ENCODE results near the gene LHX1.

The LHX1 gene

DNA sequence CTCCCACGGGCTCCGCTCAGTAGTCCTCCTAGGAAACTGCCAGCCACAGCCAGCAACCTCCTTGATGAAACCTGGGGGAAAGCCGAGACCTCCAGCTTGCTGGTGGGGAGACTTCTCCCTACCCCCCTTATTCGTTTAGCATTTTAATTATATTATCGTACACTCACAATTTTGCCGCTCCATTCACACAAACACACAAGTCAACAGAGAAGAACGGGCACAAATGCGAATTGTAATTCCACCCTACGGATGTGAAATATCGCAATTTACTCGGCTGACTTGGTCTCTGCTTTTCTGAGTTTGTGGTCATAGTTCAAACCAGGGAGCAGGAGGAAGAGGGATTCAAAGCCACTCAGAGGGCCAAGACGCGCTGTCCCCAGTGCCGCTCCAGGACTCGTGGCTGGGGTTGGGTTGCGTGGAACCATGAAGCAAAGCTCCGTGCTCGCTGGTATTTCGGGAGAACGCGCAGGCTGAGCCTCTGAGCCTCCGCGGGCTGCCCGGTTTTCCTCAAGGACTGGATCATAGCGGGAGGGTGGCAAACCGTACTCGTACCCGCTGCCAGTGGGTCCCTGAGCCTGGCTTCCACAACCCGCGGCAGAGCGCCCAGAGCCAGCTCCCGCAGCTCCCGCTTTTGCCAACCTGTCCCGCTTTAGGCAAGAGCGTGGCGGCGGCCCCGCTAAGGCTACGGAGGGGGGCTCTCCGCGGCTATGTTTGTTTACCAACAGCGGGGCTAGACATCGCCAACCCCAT is 2.0 kb downstream of the LHX1 start:
- DNase-seq (ENCODE audit: low read depth), result no peak

GRCh38 chr17:36939802-36940312 is 2.6 kb downstream of the LHX1 start:
- no peak for DNase-seq (ENCODE audit: low read depth)

- no peak for DNase-seq (ENCODE audit: low read depth)
Measured at GRCh38 chr17:36940313-36941264, 3.3 kb downstream of the LHX1 start.

GRCh38 chr17:36941265-36942010 is 4.2 kb downstream of the LHX1 start:
- no peak for DNase-seq (ENCODE audit: low read depth)

DNA sequence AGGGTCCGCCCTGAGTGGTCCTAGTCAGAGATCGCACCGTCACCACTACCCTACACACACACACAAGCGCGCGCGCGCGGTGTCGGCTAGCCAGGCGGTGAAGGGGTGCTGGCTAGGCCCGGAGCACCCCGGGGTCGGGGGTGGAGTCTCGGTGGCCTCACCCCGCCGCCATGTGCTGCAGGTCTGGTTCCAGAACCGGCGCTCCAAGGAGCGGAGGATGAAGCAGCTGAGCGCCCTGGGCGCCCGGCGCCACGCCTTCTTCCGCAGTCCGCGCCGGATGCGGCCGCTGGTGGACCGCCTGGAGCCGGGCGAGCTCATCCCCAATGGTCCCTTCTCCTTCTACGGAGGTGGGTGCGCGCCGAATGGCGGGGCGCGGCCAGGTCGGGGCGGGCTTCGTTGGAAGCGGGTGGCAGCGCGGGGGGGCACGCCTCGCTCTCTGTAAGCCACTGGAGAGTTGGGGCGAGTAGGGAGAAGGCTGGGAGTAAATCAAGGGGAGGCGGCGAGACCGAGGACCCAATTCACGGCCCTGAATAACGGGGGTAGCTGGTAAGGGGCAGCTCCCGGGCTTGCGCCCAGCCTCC is 4.8 kb downstream of the LHX1 start:
- no peak for DNase-seq (ENCODE audit: low read depth)

DNA sequence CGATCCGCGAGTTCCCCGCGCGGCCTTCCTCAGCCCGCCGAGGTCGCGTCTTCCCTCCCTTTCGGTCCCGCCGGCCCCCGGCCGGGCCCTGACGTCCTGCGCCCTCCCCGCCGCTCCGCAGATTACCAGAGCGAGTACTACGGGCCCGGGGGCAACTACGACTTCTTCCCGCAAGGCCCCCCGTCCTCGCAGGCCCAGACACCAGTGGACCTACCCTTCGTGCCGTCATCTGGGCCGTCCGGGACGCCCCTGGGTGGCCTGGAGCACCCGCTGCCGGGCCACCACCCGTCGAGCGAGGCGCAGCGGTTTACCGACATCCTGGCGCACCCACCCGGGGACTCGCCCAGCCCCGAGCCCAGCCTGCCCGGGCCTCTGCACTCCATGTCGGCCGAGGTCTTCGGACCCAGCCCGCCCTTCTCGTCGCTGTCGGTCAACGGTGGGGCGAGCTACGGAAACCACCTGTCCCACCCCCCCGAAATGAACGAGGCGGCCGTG is 5.4 kb downstream of the LHX1 start:
- no peak for DNase-seq (ENCODE audit: low read depth)

DNA sequence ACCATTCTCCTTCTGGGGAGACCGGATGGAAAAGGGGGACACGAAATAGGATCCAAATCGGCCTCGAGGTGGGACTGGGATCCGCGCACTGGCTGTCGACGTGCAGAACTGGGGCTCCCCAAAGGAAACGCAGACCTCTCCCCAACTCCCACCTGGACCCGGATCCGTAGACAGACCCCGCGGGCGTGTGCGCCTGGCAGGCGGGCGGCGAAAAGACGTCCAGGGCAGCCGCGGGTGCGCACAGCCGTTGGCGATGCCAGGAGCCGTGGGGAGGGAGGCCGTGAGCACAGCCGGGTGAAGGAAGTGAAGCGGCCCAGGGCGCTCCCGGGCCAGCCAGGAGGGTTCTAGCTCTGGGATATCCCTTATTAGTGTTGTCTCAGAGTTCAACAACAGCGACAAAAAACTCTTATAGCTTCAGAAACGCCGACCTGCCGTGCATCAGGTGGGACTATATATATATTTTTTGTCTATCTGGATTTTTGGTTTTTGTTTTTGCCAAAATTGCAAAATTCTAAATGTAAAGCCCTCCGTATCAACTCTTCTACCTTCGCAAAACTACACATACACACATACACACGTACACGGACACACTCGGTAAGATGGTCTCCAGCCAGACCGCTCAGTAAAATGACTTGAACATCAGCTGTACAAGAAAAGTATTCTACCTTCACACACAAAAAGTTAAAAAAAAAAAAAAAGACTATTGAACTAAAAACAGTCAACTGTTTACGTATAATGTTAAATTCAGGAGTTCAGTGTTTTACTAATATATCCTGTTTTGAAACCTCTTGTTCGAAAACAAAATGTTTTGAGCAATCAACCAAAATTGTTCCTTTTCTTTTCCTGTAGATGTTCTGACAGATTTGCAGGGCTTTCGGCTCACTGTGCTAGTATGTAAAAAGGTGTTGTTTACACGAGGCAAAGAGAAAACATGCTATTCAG is 6.2 kb downstream of the LHX1 start:
- DNase-seq (ENCODE audit: low read depth), result no peak

- DNase-seq (ENCODE audit: low read depth), result no peak
Measured at GRCh38 chr17:36944553-36944952, 7.3 kb downstream of the LHX1 start.

DNA sequence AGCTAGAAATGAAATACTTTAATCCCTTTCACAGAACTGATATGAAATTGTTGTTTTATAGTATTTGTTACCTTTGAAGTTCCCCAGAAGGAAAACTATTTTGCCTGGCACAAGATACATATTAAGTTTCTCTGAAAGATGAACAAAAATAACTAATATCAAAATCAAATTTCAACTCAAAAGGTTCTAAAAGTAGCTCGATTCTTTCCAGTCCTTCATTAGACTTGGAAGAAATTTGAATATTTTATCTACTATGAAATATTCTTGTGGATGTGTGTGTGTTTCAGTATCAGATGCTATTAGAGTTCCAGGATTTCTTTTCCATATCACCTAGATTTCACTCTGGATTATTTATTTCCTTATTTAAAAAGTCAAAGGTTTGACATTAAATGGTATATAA is 7.9 kb downstream of the LHX1 start:
- DNase-seq (ENCODE audit: low read depth), result no peak

- no peak for DNase-seq (ENCODE audit: low read depth)
Measured at GRCh38 chr17:36945959-36946725, 8.9 kb downstream of the LHX1 start.

DNA sequence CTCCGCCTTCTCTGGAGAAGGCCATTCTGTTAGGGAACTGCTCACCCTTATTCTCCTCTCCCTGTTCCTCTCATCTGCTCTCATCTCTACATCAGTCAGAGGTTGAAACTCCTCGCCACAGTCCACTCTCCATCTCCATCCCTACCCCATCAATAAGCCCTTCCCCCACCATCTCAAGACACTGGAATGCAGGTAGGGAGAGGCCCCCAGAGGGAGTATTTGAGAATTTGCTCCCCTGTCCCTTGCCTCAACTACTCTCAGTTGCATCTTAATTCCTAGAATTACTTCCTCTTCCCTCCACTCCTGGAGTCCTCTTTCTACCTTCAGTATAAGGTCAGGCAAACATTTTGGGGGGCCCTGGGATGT is 9.4 kb downstream of the LHX1 start:
- DNase-seq (ENCODE audit: low read depth), result no peak

DNA sequence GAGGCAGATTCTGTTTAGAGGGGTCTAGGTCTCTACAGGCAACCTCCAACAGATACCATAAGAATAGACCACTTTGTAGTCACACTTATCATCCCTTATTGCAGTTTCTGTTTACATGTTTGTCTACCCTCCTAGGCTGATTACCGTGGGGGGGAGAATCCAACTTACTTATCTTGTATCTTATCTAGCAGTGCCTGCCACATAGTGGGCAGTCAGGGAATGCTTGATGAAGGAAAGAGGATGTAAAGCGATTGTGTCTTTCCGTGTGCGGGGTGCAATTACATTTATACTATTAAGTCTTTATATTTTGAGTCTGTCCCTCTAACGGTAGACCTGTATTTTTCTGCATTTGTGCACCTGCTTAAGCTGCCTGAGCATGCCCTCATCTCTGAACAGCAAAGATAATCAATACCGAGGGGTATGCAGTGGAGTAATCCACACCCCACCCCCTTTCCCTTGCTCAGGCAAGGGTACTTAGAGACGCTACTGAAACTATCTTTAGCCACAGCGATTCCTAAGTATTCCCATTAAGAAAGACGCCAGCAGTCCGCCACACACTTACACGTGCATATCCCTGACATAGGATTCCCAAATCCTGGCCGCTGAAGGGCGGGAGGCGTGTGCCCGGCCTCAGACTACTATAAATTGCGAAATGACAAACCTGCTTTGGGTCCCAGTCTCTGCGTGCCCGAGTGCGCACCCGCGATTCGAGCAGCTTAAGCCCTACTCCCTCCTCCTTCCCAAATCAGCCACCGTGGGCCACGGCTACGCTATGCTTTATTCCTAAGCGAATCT is 10.8 kb downstream of the LHX1 start:
- no peak for DNase-seq (ENCODE audit: low read depth)

GRCh38 chr17:36948717-36949460 is 11.6 kb downstream of the LHX1 start, which contains the start of gene AATF:
Gene AATF, plus strand, starts transcription at chr17:36948954. Its CDS starts 172 bp downstream, at chr17:36949126.
- DNase-seq (ENCODE audit: low read depth), result peak; percentile 96

- no peak for DNase-seq (ENCODE audit: low read depth)
Measured at GRCh38 chr17:36949461-36949927, 12.2 kb downstream of the LHX1 start.

- DNase-seq (ENCODE audit: low read depth), result no peak
Measured at GRCh38 chr17:36950027-36950426, 12.8 kb downstream of the LHX1 start.

DNA sequence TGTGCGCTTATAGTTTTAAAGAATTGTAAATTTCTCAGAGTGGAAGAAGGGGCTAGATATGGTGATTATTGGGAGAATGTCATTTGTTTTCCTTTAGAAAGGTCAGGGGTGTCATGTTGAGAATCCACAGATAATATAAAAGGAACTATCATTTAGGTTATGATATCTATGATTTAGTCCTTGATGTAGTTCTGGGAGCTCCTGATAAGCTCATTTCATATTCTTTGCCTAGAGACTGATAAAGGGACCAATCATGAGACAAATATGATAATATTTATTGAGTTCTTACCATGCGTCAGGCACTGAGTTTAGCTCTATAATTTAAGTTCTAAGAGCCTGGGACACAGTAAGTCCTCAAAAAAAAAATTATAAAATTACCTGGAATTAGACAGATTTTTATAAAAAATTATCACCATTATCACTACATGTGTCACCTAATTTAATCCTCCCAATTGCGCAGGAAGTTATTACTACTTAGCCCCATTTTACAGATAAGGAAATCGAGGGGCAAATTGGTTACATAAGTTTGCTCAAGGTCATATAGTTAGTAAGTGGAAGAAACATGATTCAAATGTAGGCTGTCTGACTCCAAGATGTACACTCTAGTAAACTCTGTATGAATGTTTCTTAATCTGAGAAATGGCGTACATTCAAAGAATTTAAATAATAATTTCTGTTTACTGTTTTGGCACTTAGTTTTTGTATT is 14.0 kb downstream of the LHX1 start:
- DNase-seq (ENCODE audit: low read depth), result no peak

GRCh38 chr17:36971508-36971907 is 34.2 kb downstream of the LHX1 start:
- DNase-seq (ENCODE audit: low read depth), result no peak

All from CMK (cell line).